Tibial nerve (tissue), 4 donors: ENCODE measurements around the gene SPEN. TPM values are rescaled to one million over a fixed set of nuclear protein-coding genes. Genes with fewer than 3 reads are reported as not detected.

Experiments
- DNase-seq, 2 donors: peaks; one replicate each; pipeline ENCODE4 v3.0.0-alpha.2; 2019; ENCODE audit warnings: low spot score in 2 of 2
- H3K27ac ChIP-seq, 4 donors: fragments of 200-600 bp; sonication (generic) in 3 of 4; one replicate each; pipeline ENCODE4 v1.5.1; 2017 to 2019; ENCODE audit warnings: mild to moderate bottlenecking in 1 of 4
- H3K27me3 ChIP-seq, 2 donors: fragments of 200-600 bp; sonication (generic) in 1 of 2; one replicate each; pipeline versions ENCODE4 v1.5.1 to v1.6.0; 2017 to 2019
- H3K36me3 ChIP-seq, 3 donors: fragments of 200-600 bp; sonication (generic); one replicate each; pipeline ENCODE4 v1.5.1; 2018 to 2019
- H3K4me1 ChIP-seq, 4 donors: fragments of 200-600 bp; sonication (generic) in 3 of 4; one replicate each; pipeline ENCODE4 v1.5.1; 2017 to 2019
- H3K4me3 ChIP-seq, 4 donors: fragments of 200-600 bp; sonication (generic) in 3 of 4; one replicate each; pipeline ENCODE4 v1.5.1; 2017 to 2019; ENCODE audit warnings: mild to moderate bottlenecking in 1 of 4, moderate library complexity in 1 of 4
- H3K9me3 ChIP-seq, 4 donors: fragments of 200-600 bp; sonication (generic) in 3 of 4; one replicate each; pipeline ENCODE4 v1.5.1; 2017 to 2019
- CTCF ChIP-seq, 5 experiments: fragments of 200-600 bp in 3 of 5; fragments of 450-650 bp in 2 of 5; sonication (generic) in 3 of 5; IDR thresholded peaks; one replicate each; pipeline ENCODE4 v1.5.1; 2016 to 2019; ENCODE audit warnings: antibody characterized with exemption in 5 of 5, mild to moderate bottlenecking in 3 of 5, moderate library complexity in 2 of 5
- EP300 ChIP-seq, 2 donors: sonication (generic); formaldehyde crosslinking; IDR thresholded peaks; one replicate each; pipeline ENCODE4 v1.6.1; 2017; ENCODE audit warnings: antibody characterized with exemption in 2 of 2, mild to moderate bottlenecking in 1 of 2
- POLR2A ChIP-seq, 2 donors: fragments of 450-650 bp; IDR thresholded peaks; one replicate each; pipeline ENCODE4 v1.6.1; 2017; ENCODE audit warnings: antibody characterized with exemption in 2 of 2, mild to moderate bottlenecking in 2 of 2, moderate library complexity in 2 of 2
- WGBS, 2 donors: methylation state at CpG; one replicate each; pipeline ENCODE4 v1.1.5; 2018; 5-methylcytosine and 5-hydroxymethylcytosine counted together
- total RNA-seq, 4 donors: library from RNA; depleted of rRNA; stranded (reverse); fragments of >200 nt; gene quantifications; one replicate each; pipeline ENCODE4 v1.1.0, GENCODE V29; 2016

Gene SPEN
- total RNA-seq, 4 donors from 2014 or later: 67.9 to 87.0 (median 77.8) TPM

DNA sequence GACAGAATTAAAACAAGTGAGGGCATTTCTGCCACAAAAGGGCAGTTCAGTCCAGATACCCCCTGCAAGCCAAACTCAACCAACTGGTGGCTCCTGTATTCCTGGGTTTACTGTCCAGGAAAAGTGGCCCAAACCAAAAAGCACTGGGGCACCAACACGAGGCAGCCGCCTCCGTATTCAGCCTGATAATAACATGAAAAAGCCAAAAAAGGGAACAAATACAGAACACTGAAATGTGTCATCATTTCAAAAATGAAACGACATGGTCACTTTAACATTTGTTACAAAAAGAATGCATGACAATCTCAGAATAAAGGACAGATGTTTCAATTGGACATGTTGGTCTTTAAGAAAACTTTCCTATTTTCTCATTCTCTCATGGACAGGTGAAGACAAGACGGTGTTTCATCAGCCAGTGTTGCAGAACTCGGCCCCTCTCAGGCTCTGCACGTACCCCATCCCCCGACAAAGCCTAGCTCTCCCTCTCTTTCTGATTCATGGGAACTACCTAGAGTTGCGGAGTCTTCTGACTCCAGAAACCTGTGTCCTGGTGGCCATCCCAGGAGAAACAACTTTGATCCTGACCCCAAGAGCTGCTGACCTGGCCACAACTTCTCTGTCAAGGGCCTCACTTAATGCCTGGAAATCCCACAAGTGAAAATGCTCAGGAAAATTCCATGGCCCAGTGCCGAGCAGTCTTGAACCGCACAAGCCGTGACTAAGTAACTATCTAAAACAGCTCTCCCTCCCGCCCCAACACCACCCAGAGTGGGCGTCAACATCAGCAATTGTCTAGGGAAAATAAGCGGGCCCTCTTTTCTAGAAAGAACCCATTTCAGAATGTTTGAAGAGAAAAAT, 101.3 kb downstream of the SPEN start:
- Histone ChIP-seq H3K36me3 (peaks cover 0 to 46% (median 14%) of the 10 kb centered on the region in 3 donors), H3K27me3 (no peaks in the 10 kb centered on the region), H3K4me1 (peaks cover 8 to 60% (median 51%) of the 10 kb centered on the region in 4 donors), H3K27ac (peak overlapping the region; percentile 49 to 94 (median 90)), H3K4me3 (peak overlapping the region in 2 of 4 donors; percentile 20 to 32), H3K9me3 (no peaks in the 10 kb centered on the region)
- TF ChIP-seq POLR2A (IDR thresholded peaks at IDR 0.05): no peak
- peak in 1 of 5 experiments; percentile 27 for TF ChIP-seq CTCF (IDR thresholded peaks at IDR 0.05)
- no peak for TF ChIP-seq EP300 (IDR thresholded peaks at IDR 0.05)
- peak; percentile 62 to 80 for DNase-seq
- WGBS, 2 donors: 37 to 45% methylated on average over 15 of the region's 15 CpGs

- peaks cover 8 to 65% (median 52%) of the 10 kb centered on the region in 4 donors for H3K4me1 ChIP-seq
- H3K9me3 ChIP-seq: no peaks in the 10 kb centered on the region
- peaks cover 0 to 38% (median 6%) of the 10 kb centered on the region in 3 donors for H3K36me3 ChIP-seq
- peak overlapping the region in 2 of 4 donors; percentile 20 to 32 for H3K4me3 ChIP-seq
- 16 to 49% methylated on average over 3 to 16 of the region's 25 CpGs for WGBS, 2 donors
- DNase-seq: peak; percentile 82 to 85
- TF ChIP-seq POLR2A (IDR thresholded peaks at IDR 0.05) (peak in 1 of 2 donors; percentile 27), CTCF (IDR thresholded peaks at IDR 0.05) (no peak), EP300 (IDR thresholded peaks at IDR 0.05) (peak; percentile 40 to 78)
- H3K27me3 ChIP-seq: no peaks in the 10 kb centered on the region
- H3K27ac ChIP-seq: peak overlapping the region; percentile 49 to 94 (median 90)
Observed at GRCh38 chr1:15949453-15950245, 102.1 kb downstream of the SPEN start.

DNA sequence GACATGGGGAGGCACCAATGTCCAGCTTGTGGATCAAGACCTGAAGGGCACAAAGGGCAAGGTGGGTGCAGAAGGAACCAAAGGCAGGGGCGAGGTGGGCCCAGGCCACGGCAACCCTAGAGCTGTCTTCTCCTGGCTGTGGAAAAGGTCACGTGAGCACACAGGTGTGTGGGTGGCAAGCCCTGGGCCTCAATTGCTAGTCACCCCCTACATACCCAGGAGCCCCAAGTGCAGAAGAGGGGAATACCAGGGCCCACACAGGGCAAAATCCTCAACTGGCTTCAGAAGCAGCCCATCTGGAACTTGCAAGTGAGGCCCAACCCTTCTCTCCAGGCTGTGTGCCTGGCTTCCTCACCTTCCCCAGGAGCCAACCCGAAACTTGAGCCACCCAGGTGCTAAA, 102.8 kb downstream of the SPEN start:
- peak overlapping the region; percentile 49 to 94 (median 90) for H3K27ac ChIP-seq
- no peaks in the 10 kb centered on the region for H3K27me3 ChIP-seq
- no peaks in the 10 kb centered on the region for H3K9me3 ChIP-seq
- peaks cover 0 to 31% (median 3%) of the 10 kb centered on the region in 3 donors for H3K36me3 ChIP-seq
- 89% methylated on average over 3 of the region's 4 CpGs; no CpG with 5 or more reads in 1 of the 2 donors for WGBS, 2 donors
- TF ChIP-seq CTCF (IDR thresholded peaks at IDR 0.05) (no peak), EP300 (IDR thresholded peaks at IDR 0.05) (no peak), POLR2A (IDR thresholded peaks at IDR 0.05) (no peak)
- H3K4me3 ChIP-seq: no peak overlapping the region
- peaks cover 8 to 65% (median 52%) of the 10 kb centered on the region in 4 donors for H3K4me1 ChIP-seq
- no peak for DNase-seq

- Histone ChIP-seq H3K27me3 (no peaks in the 10 kb centered on the region), H3K27ac (peak overlapping the region; percentile 49 to 94 (median 90)), H3K36me3 (peaks cover 0 to 26% (median 0%) of the 10 kb centered on the region in 3 donors), H3K9me3 (no peaks in the 10 kb centered on the region), H3K4me1 (peaks cover 8 to 65% (median 52%) of the 10 kb centered on the region in 4 donors), H3K4me3 (no peak overlapping the region)
- DNase-seq: peak in 1 of 2 donors; percentile 52
- WGBS, 2 donors: 46 to 54% methylated on average over 9 to 10 of the region's 10 CpGs
- TF ChIP-seq EP300 (IDR thresholded peaks at IDR 0.05) (peak in 1 of 2 donors; percentile 70), CTCF (IDR thresholded peaks at IDR 0.05) (no peak)
Observed at GRCh38 chr1:15950763-15951295, 103.3 kb downstream of the SPEN start.
